A549 (cell line): ENCODE data around the gene MAP9. TPM values are rescaled to one million over a fixed set of nuclear protein-coding genes. Genes with fewer than 3 reads are reported as not detected.

ENCODE experiments used
- ATAC-seq, 2 experiments: fragments of 200-7000 bp in 1 of 2; fragments of >200 bp in 1 of 2; cut with Nextera tagmentation in 1 of 2; cut with Tn5 transposase in 1 of 2; 3 replicates each; pipeline versions ENCODE4 v1.8.0 to v1.9.1; 2018 to 2020; ENCODE audit warnings: mild to moderate bottlenecking in 1 of 2, moderate library complexity in 1 of 2
- CTCF ChIA-PET: fragments of 300-600 bp; sonication (Branson Sonifier 250); formaldehyde crosslinking; extraction: SDS; loops from one replicate; lab custom pipeline; 2021; ENCODE audit warnings: antibody characterized with exemption, inconsistent platforms; lab: Yijun Ruan, JAX
- POLR2A ChIA-PET: fragments of 350-600 bp; formaldehyde crosslinking; extraction: SDS; loops from one replicate; lab custom pipeline; 2021; ENCODE audit warnings: antibody characterized with exemption, inconsistent platforms; lab: Yijun Ruan, JAX
- DNase-seq, 2 experiments: peaks; one replicate each; pipeline versions ENCODE4 v3.0.0 to v3.0.0-alpha.2; 2011 to 2016; ENCODE audit warnings: low read depth in 1 of 2, low spot score in 1 of 2
- FAIRE-seq: peaks from 2 replicates; lab custom pipeline; 2011; peaks lifted over from hg19 to GRCh38; lab: Jason Lieb, UNC
- H3K27ac ChIP-seq, 2 experiments: fragments of >200 bp; sonication (Bioruptor Twin); formaldehyde crosslinking; 3 replicates each; pipeline ENCODE4 v1.5.1; 2016 to 2017
- H3K4me1 ChIP-seq: fragments of >200 bp; sonication (Bioruptor Twin); formaldehyde crosslinking; 3 replicates; pipeline ENCODE4 v1.6.1; 2016
- H3K4me2 ChIP-seq: fragments of >200 bp; sonication (Bioruptor Twin); formaldehyde crosslinking; 3 replicates; pipeline ENCODE4 v1.6.1; 2016
- H3K4me3 ChIP-seq: fragments of >200 bp; sonication (Bioruptor Twin); formaldehyde crosslinking; 3 replicates; pipeline ENCODE4 v1.5.1; 2016
- H3K9me3 ChIP-seq: fragments of >200 bp; sonication (Bioruptor Twin); formaldehyde crosslinking; 3 replicates; pipeline ENCODE4 v1.6.1; 2016
- CEBPB ChIP-seq, 2 experiments: fragments of >200 bp in 1 of 2; sonication (Bioruptor Twin) in 1 of 2; formaldehyde crosslinking in 1 of 2; IDR thresholded peaks; 2 replicates each; pipeline ENCODE4 v1.6.1; 2012 to 2016
- CHD2 ChIP-seq: fragments of 150-350 bp; IDR thresholded peaks from 2 replicates; pipeline ENCODE4 v1.6.1; 2014; ENCODE audit warnings: low read length; ENCODE audit not compliant: partially characterized antibody
- FOSL2 ChIP-seq, 2 experiments: fragments of 450-650 bp in 1 of 2; fragments of >200 bp in 1 of 2; sonication (Bioruptor Twin) in 1 of 2; formaldehyde crosslinking; IDR thresholded peaks; 2 replicates each; pipeline versions ENCODE4 v1.5.0 to v1.6.1; 2016 to 2020; ENCODE audit warnings: mild to moderate bottlenecking in 1 of 2, moderate library complexity in 1 of 2
- HEYL ChIP-seq: fragments of 250-450 bp; sonication (Bioruptor Pico); IDR thresholded peaks from 2 replicates; pipeline ENCODE4 v1.8.0; 2021; ENCODE audit warnings: mild to moderate bottlenecking, moderate library complexity
- HOXA7 ChIP-seq: fragments of 250-450 bp; sonication (Bioruptor Pico); IDR thresholded peaks from 2 replicates; pipeline ENCODE4 v1.5.0; 2020; ENCODE audit warnings: mild to moderate bottlenecking, moderate library complexity
- JUN ChIP-seq, 2 experiments: fragments of >200 bp; sonication (Bioruptor Twin); formaldehyde crosslinking; IDR thresholded peaks; 2 replicates in 1 of 2; 3 replicates in 1 of 2; pipeline ENCODE4 v1.6.1; 2016 to 2017
- JUNB ChIP-seq: fragments of >200 bp; sonication (Bioruptor Twin); formaldehyde crosslinking; IDR thresholded peaks from 2 replicates; pipeline ENCODE4 v1.6.1; 2016
- KDM5A ChIP-seq: fragments of 200-600 bp; sonication (generic); IDR thresholded peaks from 2 replicates; pipeline ENCODE4 v1.6.1; 2016; ENCODE audit warnings: antibody characterized with exemption, mild to moderate bottlenecking
- NFE2L2 ChIP-seq: fragments of 150-350 bp; conservative IDR thresholded peaks from 2 replicates; pipeline ENCODE4 v1.6.1; 2014; ENCODE audit warnings: low read length
- NR3C1 ChIP-seq: fragments of >200 bp; sonication (Bioruptor Twin); formaldehyde crosslinking; IDR thresholded peaks from 3 replicates; pipeline ENCODE4 v1.6.1; 2017
- RNF2 ChIP-seq: fragments of 200-600 bp; sonication (generic); IDR thresholded peaks from 2 replicates; pipeline ENCODE4 v1.6.1; 2016; ENCODE audit warnings: low read depth, mild to moderate bottlenecking, antibody characterized with exemption, moderate library complexity, borderline replicate concordance
- SMC3 ChIP-seq: fragments of >200 bp; sonication (Bioruptor Twin); formaldehyde crosslinking; IDR thresholded peaks from 3 replicates; pipeline ENCODE4 v1.6.1; 2018; ENCODE audit warnings: inconsistent platforms
- TFCP2L1 ChIP-seq: fragments of 250-450 bp; sonication (Bioruptor Pico); IDR thresholded peaks from 2 replicates; pipeline ENCODE4 v1.5.0; 2021; ENCODE audit warnings: mild to moderate bottlenecking
- ZC3H11A ChIP-seq: fragments of 450-650 bp; IDR thresholded peaks from 2 replicates; pipeline ENCODE4 v1.6.1; 2014; ENCODE audit warnings: antibody characterized with exemption, mild to moderate bottlenecking
- WGBS: methylation state at CpG from one replicate; pipeline ENCODE4 v1.1.6; 2017; ENCODE audit errors: missing lambda C conversion rate; 5-methylcytosine and 5-hydroxymethylcytosine counted together
- polyA plus RNA-seq, 4 experiments: library from polyadenylated mRNA; depleted of rRNA in 3 of 4; stranded (reverse); fragments of >200 nt; fragmentation: RNase III in 1 of 4; extraction: RNeasy Plus Mini Kit Qiagen cat#74134 plus additional on column Dnase treatment in 1 of 4; gene quantifications; 2 replicates in 3 of 4; 3 replicates in 1 of 4; pipeline ENCODE4 v1.2.3, GENCODE V29; 2011 to 2017
- TF ChIP-seq, protein P1 (sequence below): fragments of >200 bp; sonication (Bioruptor Twin); formaldehyde crosslinking; IDR thresholded peaks from 3 replicates; pipeline ENCODE4 v1.6.1; 2016
- TF ChIP-seq, protein P2 (sequence below): fragments of 200-600 bp; sonication (generic); IDR thresholded peaks from 2 replicates; pipeline ENCODE4 v1.6.1; 2016; ENCODE audit warnings: antibody characterized with exemption, mild to moderate bottlenecking, moderate library complexity
- TF ChIP-seq, protein P3 (sequence below): IDR thresholded peaks from 2 replicates; pipeline ENCODE4 v1.6.1; 2012
- TF ChIP-seq, protein P4 (sequence below): fragments of 150-350 bp; IDR thresholded peaks from 2 replicates; pipeline ENCODE4 v1.6.1; 2014; ENCODE audit warnings: low read depth, mild to moderate bottlenecking, low read length

MAP9 gene
- polyA plus RNA-seq, 2 of the 4 experiments (the other 2 are of a cell fraction), result 8.2 to 18.1 TPM

GRCh38 chr4:155400893-155401292 is 24.1 kb upstream of the MAP9 start:
- Histone ChIP-seq H3K9me3 (no peaks in the 10 kb centered on the region), H3K4me2 (no peak overlapping the region), H3K4me1 (peaks cover 13% of the 10 kb centered on the region; the same call in 1 of the 3 replicates), H3K27ac (no peak overlapping the region), H3K4me3 (no peak overlapping the region)
- CTCF ChIA-PET, result interaction anchor here (1.0 to 1.8 kb wide), 3 partner anchors 8 to 552 kb away, joined by 3 to 6 read pairs (median 5); no protein-coding TSS in a partner anchor
- ATAC-seq (no peak), FAIRE-seq (no peak), DNase-seq (no peak)
- WGBS, result 49% methylated on average over 2 of the region's 2 CpGs
- TF ChIP-seq NFE2L2, result no peak
- no peak for TF ChIP-seq JUNB
- no peak for TF ChIP-seq SMC3
- TF ChIP-seq, protein P1, sequence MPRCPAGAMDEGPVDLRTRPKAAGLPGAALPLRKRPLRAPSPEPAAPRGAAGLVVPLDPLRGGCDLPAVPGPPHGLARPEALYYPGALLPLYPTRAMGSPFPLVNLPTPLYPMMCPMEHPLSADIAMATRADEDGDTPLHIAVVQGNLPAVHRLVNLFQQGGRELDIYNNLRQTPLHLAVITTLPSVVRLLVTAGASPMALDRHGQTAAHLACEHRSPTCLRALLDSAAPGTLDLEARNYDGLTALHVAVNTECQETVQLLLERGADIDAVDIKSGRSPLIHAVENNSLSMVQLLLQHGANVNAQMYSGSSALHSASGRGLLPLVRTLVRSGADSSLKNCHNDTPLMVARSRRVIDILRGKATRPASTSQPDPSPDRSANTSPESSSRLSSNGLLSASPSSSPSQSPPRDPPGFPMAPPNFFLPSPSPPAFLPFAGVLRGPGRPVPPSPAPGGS, result no peak
- no peak for TF ChIP-seq HOXA7 (CRISPR knock-in tag)
- TF ChIP-seq CEBPB (IDR thresholded peaks at IDR 0.05), result no peak
- no peak for TF ChIP-seq HEYL (CRISPR knock-in tag)
- TF ChIP-seq NR3C1, result no peak
- POLR2A ChIA-PET, result no interaction called here

DNA sequence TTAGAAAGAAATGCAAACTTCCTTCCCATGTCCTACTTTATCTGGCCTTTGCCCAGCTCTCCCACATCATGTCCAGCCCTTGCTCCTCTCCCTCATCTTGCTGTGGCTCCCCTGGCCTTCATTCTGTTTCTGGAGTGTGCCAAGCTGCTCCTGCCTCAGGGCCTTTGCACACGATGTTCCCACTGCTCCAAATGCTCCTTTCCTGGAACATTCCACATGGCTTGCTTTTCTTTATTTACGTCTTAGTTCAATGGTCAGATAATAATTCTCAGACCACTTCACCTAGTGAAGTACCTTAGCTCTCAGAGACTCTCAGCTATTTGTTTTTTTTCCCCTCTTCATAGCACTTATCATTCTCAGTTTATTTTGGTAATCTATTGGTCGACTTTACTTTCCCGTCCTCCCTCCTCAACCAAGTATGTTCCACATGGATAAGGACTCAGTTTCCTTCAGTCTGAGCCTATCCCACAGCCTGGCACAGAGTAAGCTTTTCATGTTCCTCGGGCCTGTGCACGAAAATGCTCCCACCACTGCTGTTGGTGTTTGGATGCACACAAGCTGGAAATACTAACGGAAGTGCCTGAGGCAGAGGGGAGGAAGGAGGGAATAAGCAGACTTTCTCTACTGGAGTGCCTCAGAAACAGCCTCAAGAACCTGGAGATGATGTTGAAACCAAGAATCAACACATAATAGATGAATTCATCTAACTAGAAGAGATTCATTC is 23.4 kb upstream of the MAP9 start:
- H3K9me3 ChIP-seq, result no peaks in the 10 kb centered on the region
- no peak overlapping the region for H3K4me3 ChIP-seq
- ChIA-PET POLR2A (no interaction called here), CTCF (interaction anchor here (1.0 to 1.8 kb wide), 3 partner anchors 7 to 553 kb away, joined by 3 to 6 read pairs (median 5); no protein-coding TSS in a partner anchor)
- peaks cover 12% of the 10 kb centered on the region; the same call in 1 of the 3 replicates for H3K4me1 ChIP-seq
- no peak for FAIRE-seq
- DNase-seq, result no peak
- TF ChIP-seq, protein P2, sequence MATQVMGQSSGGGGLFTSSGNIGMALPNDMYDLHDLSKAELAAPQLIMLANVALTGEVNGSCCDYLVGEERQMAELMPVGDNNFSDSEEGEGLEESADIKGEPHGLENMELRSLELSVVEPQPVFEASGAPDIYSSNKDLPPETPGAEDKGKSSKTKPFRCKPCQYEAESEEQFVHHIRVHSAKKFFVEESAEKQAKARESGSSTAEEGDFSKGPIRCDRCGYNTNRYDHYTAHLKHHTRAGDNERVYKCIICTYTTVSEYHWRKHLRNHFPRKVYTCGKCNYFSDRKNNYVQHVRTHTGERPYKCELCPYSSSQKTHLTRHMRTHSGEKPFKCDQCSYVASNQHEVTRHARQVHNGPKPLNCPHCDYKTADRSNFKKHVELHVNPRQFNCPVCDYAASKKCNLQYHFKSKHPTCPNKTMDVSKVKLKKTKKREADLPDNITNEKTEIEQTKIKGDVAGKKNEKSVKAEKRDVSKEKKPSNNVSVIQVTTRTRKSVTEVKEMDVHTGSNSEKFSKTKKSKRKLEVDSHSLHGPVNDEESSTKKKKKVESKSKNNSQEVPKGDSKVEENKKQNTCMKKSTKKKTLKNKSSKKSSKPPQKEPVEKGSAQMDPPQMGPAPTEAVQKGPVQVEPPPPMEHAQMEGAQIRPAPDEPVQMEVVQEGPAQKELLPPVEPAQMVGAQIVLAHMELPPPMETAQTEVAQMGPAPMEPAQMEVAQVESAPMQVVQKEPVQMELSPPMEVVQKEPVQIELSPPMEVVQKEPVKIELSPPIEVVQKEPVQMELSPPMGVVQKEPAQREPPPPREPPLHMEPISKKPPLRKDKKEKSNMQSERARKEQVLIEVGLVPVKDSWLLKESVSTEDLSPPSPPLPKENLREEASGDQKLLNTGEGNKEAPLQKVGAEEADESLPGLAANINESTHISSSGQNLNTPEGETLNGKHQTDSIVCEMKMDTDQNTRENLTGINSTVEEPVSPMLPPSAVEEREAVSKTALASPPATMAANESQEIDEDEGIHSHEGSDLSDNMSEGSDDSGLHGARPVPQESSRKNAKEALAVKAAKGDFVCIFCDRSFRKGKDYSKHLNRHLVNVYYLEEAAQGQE, result no peak
- TF ChIP-seq RNF2 (no peak), JUNB (no peak), ZC3H11A (no peak), KDM5A (no peak), JUN (IDR thresholded peaks at IDR 0.05) (no peak), FOSL2 (IDR thresholded peaks at IDR 0.05) (no peak), FOSL2 (CRISPR knock-in tag; IDR thresholded peaks at IDR 0.05) (no peak), TFCP2L1 (CRISPR knock-in tag) (no peak), CHD2 (no peak)
- TF ChIP-seq, protein P3, sequence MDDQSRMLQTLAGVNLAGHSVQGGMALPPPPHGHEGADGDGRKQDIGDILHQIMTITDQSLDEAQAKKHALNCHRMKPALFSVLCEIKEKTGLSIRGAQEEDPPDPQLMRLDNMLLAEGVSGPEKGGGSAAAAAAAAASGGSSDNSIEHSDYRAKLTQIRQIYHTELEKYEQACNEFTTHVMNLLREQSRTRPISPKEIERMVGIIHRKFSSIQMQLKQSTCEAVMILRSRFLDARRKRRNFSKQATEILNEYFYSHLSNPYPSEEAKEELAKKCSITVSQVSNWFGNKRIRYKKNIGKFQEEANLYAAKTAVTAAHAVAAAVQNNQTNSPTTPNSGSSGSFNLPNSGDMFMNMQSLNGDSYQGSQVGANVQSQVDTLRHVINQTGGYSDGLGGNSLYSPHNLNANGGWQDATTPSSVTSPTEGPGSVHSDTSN, result no peak
- TF ChIP-seq, protein P4, sequence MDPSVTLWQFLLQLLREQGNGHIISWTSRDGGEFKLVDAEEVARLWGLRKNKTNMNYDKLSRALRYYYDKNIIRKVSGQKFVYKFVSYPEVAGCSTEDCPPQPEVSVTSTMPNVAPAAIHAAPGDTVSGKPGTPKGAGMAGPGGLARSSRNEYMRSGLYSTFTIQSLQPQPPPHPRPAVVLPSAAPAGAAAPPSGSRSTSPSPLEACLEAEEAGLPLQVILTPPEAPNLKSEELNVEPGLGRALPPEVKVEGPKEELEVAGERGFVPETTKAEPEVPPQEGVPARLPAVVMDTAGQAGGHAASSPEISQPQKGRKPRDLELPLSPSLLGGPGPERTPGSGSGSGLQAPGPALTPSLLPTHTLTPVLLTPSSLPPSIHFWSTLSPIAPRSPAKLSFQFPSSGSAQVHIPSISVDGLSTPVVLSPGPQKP, result no peak
- no peak overlapping the region for H3K4me2 ChIP-seq
- WGBS, result 59% methylated on average over 7 of the region's 7 CpGs
- ATAC-seq, result no peak
- H3K27ac ChIP-seq, result no peak overlapping the region
